GDM1 (cell line): ENCODE measurements around the gene SGTA.
"Not testable (repeated sequence)": the region's sequence is repeated elsewhere in the genome, so short reads cannot be mapped to it uniquely, and the experiment has no call there.

Experiments used
- DNase-seq: peaks from one replicate; lab custom pipeline; 2025; lab: John Stamatoyannopoulos, UW

The SGTA gene

GRCh38 chr19:2792666-2793065, 9.6 kb upstream of the SGTA start:
- DNase-seq = not testable (repeated sequence)

DNA sequence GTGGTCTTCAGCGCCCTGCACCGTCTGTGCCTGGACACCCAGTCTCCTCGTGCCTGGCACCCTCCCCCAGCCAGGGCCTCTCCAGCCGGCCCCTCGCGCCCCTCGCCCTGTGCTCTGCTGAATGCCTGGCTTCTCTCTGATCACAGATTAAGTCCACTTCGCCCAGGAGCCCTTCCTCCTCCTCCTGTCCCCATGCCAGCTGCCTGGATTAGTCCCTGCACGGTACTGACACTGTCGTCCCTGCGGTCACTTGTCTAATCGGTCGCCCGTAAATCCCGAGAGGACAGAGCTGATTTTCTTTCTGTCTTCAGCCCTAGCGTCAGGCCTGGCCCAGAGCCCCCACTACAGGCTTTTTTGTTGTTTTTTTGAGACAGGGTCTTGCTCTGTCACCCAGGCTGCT, 8.8 kb upstream of the SGTA start:
- no peak for DNase-seq

GRCh38 chr19:2791440-2791839, 8.4 kb upstream of the SGTA start:
- DNase-seq = no peak

GRCh38 chr19:2790557-2791271, 7.6 kb upstream of the SGTA start:
- no peak for DNase-seq

GRCh38 chr19:2790194-2790556, 7.1 kb upstream of the SGTA start:
- DNase-seq = no peak

DNA sequence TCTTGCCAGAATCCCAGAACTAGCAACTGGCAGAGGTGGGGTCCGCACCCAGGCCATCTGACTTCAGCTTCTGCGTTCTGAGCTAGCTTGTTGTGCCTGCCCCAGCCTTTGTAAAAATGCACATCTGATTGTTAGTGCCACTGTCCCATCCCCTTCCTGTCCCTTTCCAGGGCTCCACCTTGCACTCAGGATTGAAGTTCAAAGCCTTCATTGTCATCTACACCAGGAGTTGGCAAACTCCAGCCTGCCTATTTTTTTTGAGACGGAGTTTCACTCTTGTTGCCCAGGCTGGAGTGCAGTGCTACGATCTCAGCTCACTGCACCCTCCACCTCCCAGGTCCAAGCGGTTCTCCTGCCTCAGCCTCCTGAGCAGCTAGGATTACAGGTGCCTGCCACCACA, 5.2 kb upstream of the SGTA start:
- DNase-seq = no peak

GRCh38 chr19:2787115-2787514, 4.0 kb upstream of the SGTA start:
- no peak for DNase-seq

GRCh38 chr19:2785244-2785997, 2.3 kb upstream of the SGTA start, which contains the start of gene THOP1:
THOP1 (plus strand) TSS chr19:2785503; CDS start chr19:2785663, 160 bp downstream.
- peak; percentile 99 for DNase-seq

DNA sequence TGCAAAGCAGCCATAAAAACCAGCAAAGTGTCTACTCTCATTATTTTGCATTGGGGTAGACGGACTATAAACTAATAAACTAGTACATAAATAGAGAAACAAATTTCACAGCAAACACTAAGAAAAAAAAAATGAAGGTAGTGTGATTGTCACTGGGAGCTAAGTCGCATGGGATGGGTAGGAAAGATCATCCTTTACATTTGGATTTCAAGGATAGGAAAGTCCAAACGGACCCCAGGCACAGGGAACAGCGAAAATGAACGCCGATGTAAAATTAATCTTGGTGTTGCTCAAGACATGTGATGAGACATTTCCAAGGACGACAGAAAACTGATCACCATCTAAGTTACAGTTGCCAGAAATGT, 690 bp upstream of the SGTA start:
- DNase-seq = no peak

GRCh38 chr19:2782329-2782935, 641 bp downstream of the SGTA start:
- no peak for DNase-seq

- DNase-seq = no peak
These were observed 2.8 kb downstream of the SGTA start for GRCh38 chr19:2780284-2780683.

DNA sequence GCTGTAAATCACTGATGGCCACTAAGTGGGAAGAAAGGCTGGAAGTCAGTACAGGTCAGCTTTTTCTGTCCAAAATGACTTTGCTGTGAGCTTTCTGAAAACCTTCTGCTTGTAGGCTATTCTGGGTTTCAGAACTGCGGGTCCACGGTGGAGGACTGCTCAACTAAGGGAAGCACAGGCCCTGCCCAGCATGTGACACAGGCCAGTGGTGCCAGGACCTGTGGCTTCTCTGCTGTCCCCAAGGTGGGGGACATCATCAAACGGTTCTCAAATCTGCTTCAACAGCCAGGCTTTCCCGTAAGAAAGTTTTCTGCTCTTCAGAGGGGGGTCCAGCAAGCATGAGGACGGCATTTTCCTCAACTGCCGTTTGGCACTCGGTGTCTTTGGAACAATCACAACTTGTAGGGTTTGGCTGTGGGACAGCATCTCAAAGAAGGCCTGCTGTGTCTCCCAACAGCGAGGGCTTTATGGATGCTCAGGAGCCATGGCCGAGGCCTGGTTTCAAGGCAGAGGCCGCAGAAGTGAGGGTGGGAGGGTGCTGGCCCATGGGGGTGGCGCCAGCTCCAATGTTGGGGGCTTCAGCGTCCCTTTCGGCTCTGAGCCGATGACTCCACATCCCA, 3.8 kb downstream of the SGTA start:
- DNase-seq = no peak

- DNase-seq = no peak
These were observed 5.0 kb downstream of the SGTA start for GRCh38 chr19:2777952-2778683.

- peak; percentile 52 for DNase-seq
These were observed 7.3 kb downstream of the SGTA start for GRCh38 chr19:2775556-2776430.

DNA sequence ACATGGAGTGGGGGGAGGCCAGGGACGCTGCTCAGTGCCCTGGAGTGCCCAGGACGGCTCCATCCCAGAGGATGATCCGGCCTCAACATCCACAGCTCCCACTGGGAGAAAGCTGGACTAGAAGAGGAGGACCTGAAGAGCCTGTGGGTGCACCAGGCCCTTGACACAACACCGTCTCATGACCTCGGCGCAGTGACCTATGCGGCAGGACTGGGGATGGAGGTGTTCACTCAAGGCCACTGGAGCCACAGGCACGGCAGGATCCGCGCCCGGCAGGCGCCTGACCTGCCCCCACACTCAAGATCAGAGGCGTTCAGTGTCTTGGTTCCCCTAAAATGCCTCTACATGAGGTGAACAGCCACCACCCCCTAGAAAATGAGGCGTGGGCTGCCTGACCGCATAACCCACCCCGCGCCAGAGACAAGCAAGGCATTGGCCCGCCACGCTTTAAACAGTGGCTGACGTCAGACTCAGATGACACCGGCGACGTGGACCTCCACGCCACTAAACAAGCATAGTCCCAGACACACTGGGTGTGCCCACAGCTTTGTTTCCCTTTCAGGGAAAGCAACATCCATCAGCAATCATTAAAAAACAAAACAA, 8.0 kb downstream of the SGTA start:
- DNase-seq = no peak

- no peak for DNase-seq
These were observed 8.9 kb downstream of the SGTA start for GRCh38 chr19:2774083-2774679.

DNA sequence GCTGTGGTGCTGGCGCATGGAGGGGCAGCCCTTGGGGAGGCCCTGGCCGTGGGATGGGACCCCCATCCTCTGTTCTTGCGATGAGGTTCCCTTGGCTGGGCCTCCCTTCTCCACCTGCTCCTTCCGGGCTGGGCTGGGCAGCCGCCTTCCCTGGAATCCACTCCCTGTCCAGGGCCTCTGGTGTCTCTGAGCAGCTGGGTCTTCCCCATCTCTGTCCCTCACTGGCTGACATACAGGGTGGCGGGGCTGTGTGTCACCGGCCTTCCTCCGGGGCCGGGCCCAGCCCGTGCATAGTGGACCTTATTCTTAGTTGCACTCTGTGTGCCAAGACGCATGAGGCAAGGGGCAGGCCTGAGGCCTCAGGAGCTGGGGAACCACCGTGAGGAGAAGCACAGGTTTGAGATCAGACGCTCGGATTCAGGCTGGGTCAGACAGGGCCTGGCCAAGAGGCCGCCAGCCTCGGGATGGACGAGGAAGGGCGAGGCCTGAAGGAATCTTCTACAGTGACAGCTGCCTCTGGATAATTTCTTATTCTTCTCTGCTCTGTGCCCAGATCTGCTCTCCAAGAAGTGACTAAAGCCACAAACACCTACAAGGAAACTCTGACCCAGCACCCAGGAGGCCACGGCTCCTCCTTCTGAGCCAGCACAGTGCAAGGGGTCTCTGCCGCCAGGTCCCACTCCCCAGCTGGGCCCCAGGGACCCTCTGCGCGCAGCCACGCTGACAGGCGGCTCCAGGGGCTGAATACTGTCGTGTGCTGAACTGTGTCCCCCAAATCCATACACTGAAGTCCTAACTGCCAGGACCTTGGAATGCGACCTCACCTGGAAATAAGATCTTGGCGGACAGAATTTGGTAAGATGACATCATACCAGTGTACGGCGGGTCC, 11.0 kb downstream of the SGTA start:
- DNase-seq = no peak

- peak; percentile 61 for DNase-seq
These were observed 12.7 kb downstream of the SGTA start for GRCh38 chr19:2770055-2771013.
